H1 (cell line): ENCODE data around the gene NUDT2. TPM values are rescaled to one million over a fixed set of nuclear protein-coding genes. Genes with fewer than 3 reads are reported as not detected.
A peak's percentile ranks its signal among the peaks of the same experiment; 100 is the strongest.

Experiments
- CTCF ChIA-PET: fragments of 300-600 bp; sonication (Branson Sonifier 250); formaldehyde crosslinking; loops from one replicate; lab custom pipeline; 2021; ENCODE audit not compliant: partially characterized antibody; lab: Charles Lee
- POLR2A ChIA-PET: fragments of 300-600 bp; sonication (Branson Sonifier 250); formaldehyde crosslinking; loops from one replicate; lab custom pipeline; 2021; ENCODE audit warnings: inconsistent platforms; ENCODE audit not compliant: partially characterized antibody; lab: Charles Lee
- DNase-seq, 2 experiments: peaks; one replicate each; pipeline versions ENCODE4 v3.0.0 to v3.0.0-alpha.2; 2010 to 2022; ENCODE audit warnings: low spot score in 2 of 2, low read depth in 1 of 2, mixed read lengths in 1 of 2
- FAIRE-seq: peaks from 2 replicates; lab custom pipeline; 2011; peaks lifted over from hg19 to GRCh38; lab: Jason Lieb, UNC
- H2AFZ ChIP-seq: 2 replicates; pipeline ENCODE4 v1.8.1; 2012; ENCODE audit warnings: low read length, inconsistent platforms
- H2AK5ac ChIP-seq: 2 replicates; pipeline ENCODE4 v1.6.1; 2013; ENCODE audit warnings: low read depth, low read length
- H2BK120ac ChIP-seq: replicated peaks from 2 replicates; pipeline ENCODE3; 2013; ENCODE audit warnings: low read depth, low read length, inconsistent platforms
- H2BK12ac ChIP-seq: 2 replicates; pipeline ENCODE4 v1.6.1; 2013; ENCODE audit warnings: low read depth, low read length
- H2BK15ac ChIP-seq: 2 replicates; pipeline ENCODE4 v1.6.1; 2013; ENCODE audit warnings: low read length
- H2BK20ac ChIP-seq: 2 replicates; pipeline ENCODE4 v1.6.1; 2013; ENCODE audit warnings: low read length
- H2BK5ac ChIP-seq: 2 replicates; pipeline ENCODE4 v1.6.1; 2013; ENCODE audit warnings: low read depth, low read length
- H3K14ac ChIP-seq: 2 replicates; pipeline ENCODE4 v1.6.1; 2013; ENCODE audit warnings: inconsistent platforms; ENCODE audit not compliant: insufficient read length
- H3K18ac ChIP-seq: 2 replicates; pipeline ENCODE4 v1.6.1; 2013; ENCODE audit warnings: low read length; ENCODE audit errors: extremely low read depth
- H3K23ac ChIP-seq: 2 replicates; pipeline ENCODE4 v1.6.1; 2013; ENCODE audit warnings: inconsistent platforms; ENCODE audit not compliant: insufficient read length
- H3K23me2 ChIP-seq: 2 replicates; pipeline ENCODE4 v1.6.1; 2013; ENCODE audit warnings: low read depth, low read length
- H3K27ac ChIP-seq: 2 replicates; pipeline ENCODE4 v1.6.1; 2011; ENCODE audit warnings: low read depth, low read length, inconsistent platforms
- H3K27me3 ChIP-seq, 4 experiments: replicated peaks in 1 of 4; 1 replicate in 1 of 4; 2 replicates in 3 of 4; pipeline versions ENCODE4 v1.6.1 to v1.8.1; 2011 to 2013; ENCODE audit warnings: low read length in 3 of 4, mild to moderate bottlenecking in 3 of 4, inconsistent platforms in 2 of 4, mixed read lengths in 2 of 4, moderate library complexity in 1 of 4; ENCODE audit not compliant: control insufficient read depth in 3 of 4, insufficient read depth in 3 of 4; ENCODE audit errors: extremely low read depth in 1 of 4
- H3K36me3 ChIP-seq, 4 experiments: 2 replicates each; pipeline versions ENCODE4 v1.6.1 to v1.8.1; 2011 to 2013; ENCODE audit warnings: mild to moderate bottlenecking in 4 of 4, low read length in 3 of 4, moderate library complexity in 2 of 4, control low read depth in 1 of 4, inconsistent platforms in 1 of 4; ENCODE audit not compliant: insufficient read depth in 4 of 4, control insufficient read depth in 2 of 4
- H3K4ac ChIP-seq: replicated peaks from 2 replicates; pipeline ENCODE3; 2013; ENCODE audit warnings: low read length, low read depth, mixed read lengths, inconsistent platforms; ENCODE audit not compliant: insufficient read length
- H3K4me1 ChIP-seq, 4 experiments: replicated peaks in 1 of 4; 1 replicate in 1 of 4; 2 replicates in 3 of 4; pipeline versions ENCODE4 v1.6.1 to v1.8.1; 2011 to 2013; ENCODE audit warnings: low read length in 3 of 4, inconsistent platforms in 2 of 4, mixed read lengths in 1 of 4; ENCODE audit not compliant: insufficient read depth in 4 of 4, control insufficient read depth in 3 of 4
- H3K4me2 ChIP-seq, 2 experiments: 2 replicates each; pipeline versions ENCODE4 v1.6.1 to v1.8.1; 2011 to 2013; ENCODE audit warnings: low read depth in 2 of 2, low read length in 2 of 2, control low read depth in 1 of 2, inconsistent platforms in 1 of 2, mild to moderate bottlenecking in 1 of 2; ENCODE audit not compliant: insufficient read depth in 1 of 2
- H3K4me3 ChIP-seq, 4 experiments: fragments of 200-600, 300-600 bp in 1 of 4; sonication (generic), shearing (Covaris generic), sonication (Bioruptor Twin) in 1 of 4; 2 replicates each; pipeline versions ENCODE4 v1.5.1 to v1.8.1; 2011 to 2016; ENCODE audit warnings: low read length in 4 of 4, low read depth in 3 of 4, control low read depth in 2 of 4, inconsistent platforms in 2 of 4, mild to moderate bottlenecking in 2 of 4, mixed read lengths in 1 of 4, moderate library complexity in 1 of 4; ENCODE audit not compliant: insufficient read depth in 2 of 4; ENCODE audit errors: extremely low read depth in 1 of 4
- H3K56ac ChIP-seq: replicated peaks from 2 replicates; pipeline ENCODE3; 2013; ENCODE audit warnings: low read depth, mild to moderate bottlenecking, mixed read lengths, low read length, inconsistent platforms; ENCODE audit not compliant: insufficient read length
- H3K79me1 ChIP-seq: 2 replicates; pipeline ENCODE4 v1.6.1; 2013; ENCODE audit warnings: low read depth, low read length, control low read depth
- H3K79me2 ChIP-seq, 2 experiments: 2 replicates each; pipeline versions ENCODE4 v1.6.1 to v1.8.1; 2012 to 2013; ENCODE audit warnings: low read length in 2 of 2, mild to moderate bottlenecking in 2 of 2, inconsistent platforms in 1 of 2; ENCODE audit not compliant: insufficient read depth in 2 of 2, control insufficient read depth in 1 of 2
- H3K9ac ChIP-seq, 4 experiments: replicated peaks in 1 of 4; 1 replicate in 1 of 4; 2 replicates in 3 of 4; pipeline versions ENCODE4 v1.6.1 to v1.8.1; 2011 to 2013; ENCODE audit warnings: low read depth in 3 of 4, low read length in 3 of 4, control low read depth in 2 of 4, mild to moderate bottlenecking in 2 of 4, moderate library complexity in 2 of 4, inconsistent platforms in 1 of 4; ENCODE audit errors: extremely low read depth in 1 of 4
- H3K9me3 ChIP-seq, 2 experiments: 2 replicates each; pipeline versions ENCODE4 v1.6.1 to v1.8.1; 2012 to 2013; ENCODE audit warnings: mild to moderate bottlenecking in 2 of 2, moderate library complexity in 2 of 2, control low read depth in 1 of 2, inconsistent platforms in 1 of 2, low read depth in 1 of 2, low read length in 1 of 2, mixed read lengths in 1 of 2; ENCODE audit not compliant: insufficient read depth in 2 of 2
- H4K20me1 ChIP-seq, 2 experiments: replicated peaks in 1 of 2; 2 replicates each; pipeline versions ENCODE3 to v1.8.1; 2011 to 2013; ENCODE audit warnings: inconsistent platforms in 2 of 2, low read length in 2 of 2, mild to moderate bottlenecking in 1 of 2; ENCODE audit not compliant: insufficient read depth in 2 of 2, control insufficient read depth in 1 of 2
- H4K5ac ChIP-seq: 2 replicates; pipeline ENCODE4 v1.6.1; 2013; ENCODE audit warnings: low read length, low read depth, mixed read lengths, inconsistent platforms; ENCODE audit not compliant: insufficient read length
- H4K8ac ChIP-seq: 2 replicates; pipeline ENCODE4 v1.8.0; 2013; ENCODE audit warnings: mild to moderate bottlenecking, moderate library complexity, low read length, inconsistent platforms; ENCODE audit not compliant: insufficient read depth; ENCODE audit errors: extremely low read depth
- H4K91ac ChIP-seq: replicated peaks from 2 replicates; pipeline ENCODE3; 2013; ENCODE audit warnings: low read length, mixed read lengths, inconsistent platforms; ENCODE audit not compliant: insufficient read length
- ATF2 ChIP-seq: IDR thresholded peaks from 2 replicates; pipeline ENCODE4 v1.6.1; 2012; ENCODE audit warnings: low read length, inconsistent platforms
- BACH1 ChIP-seq: IDR thresholded peaks from 2 replicates; pipeline ENCODE4 v1.6.1; 2012; ENCODE audit warnings: low read length, improper control_type of control experiment
- BRCA1 ChIP-seq: IDR thresholded peaks from 2 replicates; pipeline ENCODE4 v1.6.1; 2012; ENCODE audit warnings: low read depth, low read length, improper control_type of control experiment
- CBX8 ChIP-seq: fragments of 300-800, 300-1000 bp; sonication (generic); IDR thresholded peaks from 2 replicates; pipeline ENCODE4 v1.7.1; 2016; ENCODE audit warnings: low read depth, low read length, borderline replicate concordance
- CEBPB ChIP-seq: IDR thresholded peaks from 2 replicates; pipeline ENCODE4 v1.6.1; 2012; ENCODE audit warnings: low read depth, low read length
- CHD1 ChIP-seq: IDR thresholded peaks from 2 replicates; pipeline ENCODE4 v1.6.1; 2012; ENCODE audit warnings: low read depth, low read length, improper control_type of control experiment
- KDM4A ChIP-seq: IDR thresholded peaks from one replicate; pipeline ENCODE4 v1.7.1; 2012; ENCODE audit warnings: low read depth, mild to moderate bottlenecking, moderate library complexity, low read length, inconsistent platforms; ENCODE audit not compliant: severe bottlenecking
- RXRA ChIP-seq: IDR thresholded peaks from 2 replicates; pipeline ENCODE4 v1.6.1; 2011; ENCODE audit warnings: low read depth, mild to moderate bottlenecking, low read length, moderate library complexity; ENCODE audit not compliant: insufficient read depth
- SP2 ChIP-seq: IDR thresholded peaks from 2 replicates; pipeline ENCODE4 v1.6.1; 2012; ENCODE audit warnings: mild to moderate bottlenecking, low read length, inconsistent platforms
- SUZ12 ChIP-seq: fragments of 200-600 bp; sonication (generic); IDR thresholded peaks from 2 replicates; pipeline ENCODE4 v1.6.1; 2012; ENCODE audit warnings: mild to moderate bottlenecking, inconsistent platforms, low read length, moderate library complexity, mixed read lengths
- TAF7 ChIP-seq: optimal IDR thresholded peaks from 2 replicates; pipeline ENCODE3; 2011; ENCODE audit warnings: low read depth, mild to moderate bottlenecking, inconsistent platforms, low read length, moderate library complexity, borderline replicate concordance
- TBP ChIP-seq: IDR thresholded peaks from 2 replicates; pipeline ENCODE4 v1.6.1; 2011; ENCODE audit warnings: low read depth, low read length, improper control_type of control experiment
- TEAD4 ChIP-seq: IDR thresholded peaks from 2 replicates; pipeline ENCODE4 v1.6.1; 2012; ENCODE audit warnings: low read depth, low read length, inconsistent platforms, mixed read lengths
- WGBS, 2 experiments: shearing (Covaris generic) in 1 of 2; methylation state at CpG; one replicate each; pipeline versions ENCODE4 v1.1.6 to v1.1.7; 2013 to 2015; ENCODE audit warnings: low lambda C conversion rate in 2 of 2, mixed read lengths in 2 of 2, inconsistent platforms in 1 of 2, low coverage in 1 of 2, missing lambda C conversion rate in 1 of 2; ENCODE audit not compliant: insufficient replicate concordance in 2 of 2, insufficient coverage in 1 of 2, insufficient read length in 1 of 2; ENCODE audit errors: extremely low coverage in 1 of 2, missing lambda C conversion rate in 1 of 2; 5-methylcytosine and 5-hydroxymethylcytosine counted together
- polyA plus RNA-seq, 7 experiments: library from polyadenylated mRNA; depleted of rRNA in 3 of 7; stranded (reverse) in 5 of 7; unstranded in 2 of 7; fragments of >200 nt in 5 of 7; fragments of 200-250 nt in 2 of 7; gene quantifications; 1 replicate in 5 of 7; 2 replicates in 1 of 7; 4 replicates in 1 of 7; pipeline versions ENCODE4 v1.2.1 to v1.2.3, GENCODE V29; 2011 to 2013; ENCODE audit warnings: missing spikeins in 2 of 7, mixed read lengths in 2 of 7
- total RNA-seq: library from RNA; stranded (reverse); fragmentation: NEBNext Ultra II Directional; extraction: Animal tissue kit (Norgen Biotek cat#: 25700); gene quantifications from 2 replicates; pipeline ENCODE4 v1.2.1, GENCODE V29; 2021

Gene NUDT2
- total and polyA plus RNA-seq, 2 of the 8 experiments (the other 6 are each of a cell fraction or from before 2014, with no cell fraction given) = 16.7 to 23.7 TPM

- H3K79me1 ChIP-seq = no peaks in the 10 kb centered on the region; the same call in 1 of the 2 replicates
- H2BK12ac ChIP-seq = no peak overlapping the region
- no peak overlapping the region for H3K27ac ChIP-seq
- H2BK5ac ChIP-seq = no peak overlapping the region
- H2BK15ac ChIP-seq = peak overlapping the region; percentile 14; the same call in 1 of the 2 replicates
- no peak for TF ChIP-seq SP2
- TF ChIP-seq BACH1 = no peak
- no peak for TF ChIP-seq ATF2
- TF ChIP-seq TAF7 = no peak
- no peak for TF ChIP-seq CBX8
- TF ChIP-seq SUZ12 = no peak
- no peak for TF ChIP-seq KDM4A
- TF ChIP-seq TEAD4 = no peak
- TF ChIP-seq CHD1 = no peak
- TF ChIP-seq BRCA1 = no peak
- TF ChIP-seq CEBPB = no peak
- no peak for TF ChIP-seq TBP
- TF ChIP-seq RXRA = no peak
- no peak overlapping the region for H4K8ac ChIP-seq
- no peak overlapping the region for H2BK20ac ChIP-seq
- H3K36me3 ChIP-seq = peaks cover 0 to 7% (median 2%) of the 10 kb centered on the region in 4 experiments; a peak in 2 of 8 replicates
- no peak overlapping the region for H3K56ac ChIP-seq
- H2AFZ ChIP-seq = no peak overlapping the region
- H3K4me3 ChIP-seq = no peak overlapping the region
- peaks cover 2% of the 10 kb centered on the region; the same call in 1 of the 2 replicates for H3K23me2 ChIP-seq
- H3K4me2 ChIP-seq = peak overlapping the region in 1 of 2 experiments; percentile 8; a peak in 1 of 4 replicates
- H3K18ac ChIP-seq = no peak overlapping the region
- POLR2A ChIA-PET = interaction anchor here (1.0 to 2.5 kb wide), 4 partner anchors 12 to 45 kb away, joined by 3 to 11 read pairs (median 4); no protein-coding TSS in a partner anchor
- no peak for FAIRE-seq
- no peak overlapping the region for H4K5ac ChIP-seq
- CTCF ChIA-PET = interaction anchor here (0.9 to 16.6 kb wide), 16 partner anchors 8 to 257 kb away, joined by 3 to 350 read pairs (median 4); partner anchors contain the start of gene MYORG
- peaks cover 0 to 2% of the 10 kb centered on the region in 2 experiments for H4K20me1 ChIP-seq
- no peaks in the 10 kb centered on the region for H3K79me2 ChIP-seq
- no peaks in the 10 kb centered on the region for H3K9me3 ChIP-seq
- no peak overlapping the region for H2AK5ac ChIP-seq
- H3K4ac ChIP-seq = no peak overlapping the region
- no peaks in the 10 kb centered on the region for H3K27me3 ChIP-seq
- no peak overlapping the region for H4K91ac ChIP-seq
- H3K4me1 ChIP-seq = peaks cover 2 to 10% (median 9%) of the 10 kb centered on the region in 4 experiments; a peak in 5 of 7 replicates
- peak overlapping the region in 2 of 4 experiments; percentile 6 to 10; a peak in 1 of 7 replicates for H3K9ac ChIP-seq
- no peak overlapping the region for H3K23ac ChIP-seq
- no peak for DNase-seq
- WGBS, 2 experiments = 92% methylated on average over 2 of the region's 2 CpGs; no CpG with 5 or more reads in 1 of the 2 experiments
- H2BK120ac ChIP-seq = no peak overlapping the region
- H3K14ac ChIP-seq = no peak overlapping the region
Measured at GRCh38 chr9:34334916-34335315, 5.5 kb downstream of the NUDT2 start.
